ENCODE data around the gene ITGA11.

ITGA11 gene

DNA sequence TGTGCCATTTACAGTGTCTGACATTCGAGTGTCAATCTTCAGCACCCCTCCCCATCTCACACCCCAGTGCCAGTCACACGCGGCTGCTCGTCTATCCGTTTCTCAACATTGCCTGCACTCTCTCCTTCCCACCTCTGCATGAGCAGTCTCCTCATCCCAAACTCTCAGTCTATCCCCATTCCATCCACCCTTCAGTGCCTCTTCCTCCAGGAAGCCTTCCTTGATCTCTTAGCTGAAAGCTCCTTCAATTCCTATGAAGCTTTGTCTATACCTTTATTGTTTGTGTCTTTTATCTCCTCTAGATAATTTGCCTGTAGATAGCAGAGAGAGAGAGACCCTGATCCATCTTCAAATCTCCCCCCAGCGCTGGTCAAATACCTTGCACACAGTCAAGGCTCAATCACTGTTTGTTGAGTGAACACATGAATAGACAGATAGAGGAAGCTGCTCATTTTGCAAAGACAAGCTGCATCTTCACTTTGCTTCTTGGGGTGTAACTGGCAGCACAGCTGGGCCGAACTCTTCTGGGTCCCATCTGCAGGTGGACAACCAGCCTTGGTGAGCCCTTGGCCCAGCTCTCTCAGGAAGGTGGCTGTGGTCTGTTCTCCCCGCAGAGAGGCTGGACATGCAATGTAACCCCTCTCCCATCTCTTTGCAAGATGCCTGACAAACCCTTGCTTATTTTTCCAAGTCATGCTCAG, 52.8 kb downstream of the ITGA11 start:
- TF ChIP-seq, protein P1, sequence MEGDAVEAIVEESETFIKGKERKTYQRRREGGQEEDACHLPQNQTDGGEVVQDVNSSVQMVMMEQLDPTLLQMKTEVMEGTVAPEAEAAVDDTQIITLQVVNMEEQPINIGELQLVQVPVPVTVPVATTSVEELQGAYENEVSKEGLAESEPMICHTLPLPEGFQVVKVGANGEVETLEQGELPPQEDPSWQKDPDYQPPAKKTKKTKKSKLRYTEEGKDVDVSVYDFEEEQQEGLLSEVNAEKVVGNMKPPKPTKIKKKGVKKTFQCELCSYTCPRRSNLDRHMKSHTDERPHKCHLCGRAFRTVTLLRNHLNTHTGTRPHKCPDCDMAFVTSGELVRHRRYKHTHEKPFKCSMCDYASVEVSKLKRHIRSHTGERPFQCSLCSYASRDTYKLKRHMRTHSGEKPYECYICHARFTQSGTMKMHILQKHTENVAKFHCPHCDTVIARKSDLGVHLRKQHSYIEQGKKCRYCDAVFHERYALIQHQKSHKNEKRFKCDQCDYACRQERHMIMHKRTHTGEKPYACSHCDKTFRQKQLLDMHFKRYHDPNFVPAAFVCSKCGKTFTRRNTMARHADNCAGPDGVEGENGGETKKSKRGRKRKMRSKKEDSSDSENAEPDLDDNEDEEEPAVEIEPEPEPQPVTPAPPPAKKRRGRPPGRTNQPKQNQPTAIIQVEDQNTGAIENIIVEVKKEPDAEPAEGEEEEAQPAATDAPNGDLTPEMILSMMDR (IDR thresholded peaks at IDR 0.05; ENCODE audit: extremely low read depth, missing control alignments), result no peak
- no peak for DNase-seq (ENCODE audit: low spot score)

DNA sequence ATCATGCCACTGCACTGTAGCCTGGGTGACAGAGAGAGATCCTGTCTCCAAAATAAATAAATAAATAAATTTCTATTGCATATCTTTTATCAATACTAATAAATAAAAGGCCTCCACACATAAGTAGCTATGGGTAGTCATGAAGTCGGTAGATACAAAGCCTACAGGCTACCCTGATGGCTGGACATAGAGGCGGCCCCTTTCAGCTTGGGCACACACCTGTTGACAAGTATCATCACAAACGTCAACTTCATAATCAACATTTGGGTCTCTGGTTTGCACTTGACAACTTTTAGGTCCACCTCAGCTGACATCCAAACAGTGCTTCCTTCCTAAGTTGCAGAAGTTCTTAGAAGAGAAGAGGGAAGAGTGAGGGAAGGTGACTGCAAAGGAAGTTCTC, 53.4 kb downstream of the ITGA11 start:
- TF ChIP-seq, protein P1 (IDR thresholded peaks at IDR 0.05; ENCODE audit: extremely low read depth, missing control alignments), result no peak
- no peak for DNase-seq (ENCODE audit: low spot score)

DNA sequence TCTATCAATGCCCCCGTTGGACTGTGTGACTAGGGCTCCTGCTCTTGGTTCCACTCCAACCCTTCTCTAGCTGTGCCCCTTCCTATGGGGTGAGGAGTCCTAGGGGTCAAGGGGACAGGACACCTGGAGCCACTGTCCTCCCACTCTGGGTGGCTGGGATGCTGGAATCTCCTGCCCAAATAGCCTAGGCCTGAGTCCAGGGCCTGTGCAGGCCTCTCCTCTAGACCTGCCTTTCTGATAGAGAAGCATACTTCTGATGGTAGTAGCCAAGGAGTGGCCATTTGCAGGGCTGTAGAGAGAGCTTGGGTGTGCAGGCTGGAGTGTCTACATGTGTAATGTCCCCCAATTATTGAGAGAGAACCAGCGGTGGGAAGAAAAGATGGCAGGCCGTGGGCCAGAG, 54.2 kb downstream of the ITGA11 start:
- DNase-seq (ENCODE audit: low spot score), result no peak
- TF ChIP-seq, protein P1 (IDR thresholded peaks at IDR 0.05; ENCODE audit: extremely low read depth, missing control alignments), result no peak

DNA sequence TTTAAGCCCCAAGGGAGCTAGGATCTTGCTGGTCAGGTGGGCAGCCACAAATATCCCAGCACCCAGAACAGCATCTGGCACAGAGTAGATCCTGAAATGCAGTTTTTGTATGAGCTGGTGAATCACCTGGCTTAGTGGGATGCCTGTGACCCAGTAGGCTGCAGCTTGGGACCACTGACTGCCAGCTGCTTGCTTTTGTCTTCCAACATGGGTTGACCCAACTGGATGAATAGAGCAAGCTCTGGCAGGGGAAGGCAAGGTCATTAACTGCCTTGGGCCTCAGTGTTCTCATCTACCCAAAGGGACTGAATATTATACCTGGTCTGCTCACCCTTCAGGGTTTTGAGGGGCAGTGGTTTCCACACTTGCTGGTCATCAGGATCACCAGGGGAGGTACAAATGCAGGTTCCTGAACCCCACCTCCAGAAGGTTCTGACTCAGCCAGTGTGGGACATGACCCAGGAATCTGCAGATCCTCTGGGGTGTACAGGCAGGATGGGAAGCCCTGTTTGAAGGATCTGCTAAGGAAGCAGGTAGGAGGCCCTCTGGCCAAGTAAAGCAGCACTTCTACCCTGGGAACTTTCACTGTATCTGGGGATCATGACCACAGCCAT, 55.4 kb downstream of the ITGA11 start:
- TF ChIP-seq, protein P1 (IDR thresholded peaks at IDR 0.05; ENCODE audit: extremely low read depth, missing control alignments), result no peak
- DNase-seq (ENCODE audit: low spot score), result no peak

DNA sequence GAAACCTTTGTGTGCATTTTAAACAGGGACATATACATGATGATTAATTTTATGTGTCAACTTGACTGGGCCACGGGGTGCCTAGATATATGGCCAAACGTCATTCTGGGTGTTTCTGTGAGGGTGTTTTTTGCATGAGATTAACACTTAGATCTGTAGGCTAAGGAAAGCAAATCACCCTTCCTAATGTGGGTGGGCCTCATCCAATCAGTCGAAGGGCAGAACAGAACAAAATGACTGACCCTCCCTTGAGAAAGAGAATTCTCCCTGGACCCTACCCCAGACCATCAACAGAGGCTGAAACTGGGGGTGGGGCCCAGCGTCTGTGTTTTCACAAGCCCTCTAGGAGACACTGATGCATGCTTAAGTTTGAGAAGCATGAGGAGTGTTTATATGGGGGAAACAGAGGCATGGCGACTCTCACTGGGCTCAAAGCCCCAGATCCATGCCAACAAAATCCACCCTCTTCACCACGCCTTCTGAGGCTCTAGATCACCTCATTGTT, 56.2 kb downstream of the ITGA11 start:
- no peak for DNase-seq (ENCODE audit: low spot score)
- TF ChIP-seq, protein P1 (IDR thresholded peaks at IDR 0.05; ENCODE audit: extremely low read depth, missing control alignments), result no peak

DNA sequence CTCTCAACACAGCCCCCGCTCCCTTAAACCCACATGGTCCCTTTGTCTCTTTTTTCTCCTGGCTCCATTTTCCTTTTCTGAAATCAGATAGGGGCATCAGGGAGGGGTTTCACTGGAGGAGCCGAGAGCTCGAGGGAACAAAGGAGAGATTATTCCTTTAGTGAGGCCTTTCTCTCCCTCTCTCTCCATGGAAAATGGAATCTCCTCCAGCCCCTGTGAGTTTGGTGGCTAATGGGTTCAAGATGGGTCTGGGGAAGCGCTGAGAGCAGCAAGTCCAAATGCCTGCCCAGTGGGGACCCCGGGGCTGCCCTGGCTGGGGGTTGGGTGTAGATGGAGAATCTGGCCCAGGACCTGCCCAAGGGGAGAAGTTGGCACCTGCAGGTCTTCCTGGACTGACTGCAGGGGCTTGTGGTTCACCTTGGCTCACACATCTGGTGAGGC, 56.8 kb downstream of the ITGA11 start:
- TF ChIP-seq, protein P1 (IDR thresholded peaks at IDR 0.05; ENCODE audit: extremely low read depth, missing control alignments), result no peak
- no peak for DNase-seq (ENCODE audit: low spot score)

DNA sequence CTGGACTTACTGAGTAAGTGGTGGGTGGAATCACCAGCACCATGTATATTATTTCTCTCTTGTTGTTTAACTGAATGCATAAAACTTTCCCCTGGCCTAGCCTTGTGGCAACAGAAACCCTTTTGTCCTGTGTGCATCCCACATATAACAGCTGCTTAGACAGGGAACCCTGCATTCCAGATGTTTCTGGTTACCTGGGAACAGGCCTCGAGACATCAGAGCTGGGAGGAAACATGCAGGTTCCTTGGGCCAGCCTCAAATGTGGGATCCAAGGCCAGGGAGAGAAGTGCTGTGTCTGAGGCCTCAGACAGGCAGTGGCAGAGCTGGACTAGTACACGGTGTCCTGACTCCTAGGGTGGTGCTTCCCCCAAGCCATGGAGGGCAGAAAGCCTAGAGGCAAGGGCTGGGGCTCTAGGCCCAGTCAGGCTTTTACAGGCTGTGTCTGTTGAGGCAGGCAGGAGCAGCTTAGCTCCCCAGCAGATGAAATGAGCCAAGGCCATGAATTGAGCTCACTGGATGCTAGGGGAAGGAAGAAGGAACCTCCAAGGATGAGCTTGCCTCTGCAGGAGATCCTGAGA, 57.7 kb downstream of the ITGA11 start:
- TF ChIP-seq, protein P1 (IDR thresholded peaks at IDR 0.05; ENCODE audit: extremely low read depth, missing control alignments), result no peak
- no peak for DNase-seq (ENCODE audit: low spot score)

Data from GM20000 (cell line).